GM12878 (cell line): ENCODE measurements around the gene BTG4. TPM values are rescaled to one million over a fixed set of nuclear protein-coding genes. Genes with fewer than 3 reads are reported as not detected.

ENCODE experiments used
- MLLT1 ChIP-seq: fragments of 450-650 bp; IDR thresholded peaks from 2 replicates; pipeline ENCODE4 v1.6.1; 2016; ENCODE audit warnings: mild to moderate bottlenecking
- NFXL1 ChIP-seq: fragments of 450-650 bp; IDR thresholded peaks from 2 replicates; pipeline ENCODE4 v1.6.1; 2017; ENCODE audit warnings: antibody characterized with exemption, mild to moderate bottlenecking, borderline replicate concordance
- POLR2AphosphoS5 ChIP-seq: IDR thresholded peaks from 2 replicates; pipeline ENCODE4 v1.6.1; 2011; ENCODE audit warnings: mild to moderate bottlenecking, low read length, inconsistent platforms
- ZNF207 ChIP-seq: fragments of 450-650 bp; IDR thresholded peaks from 2 replicates; pipeline ENCODE4 v1.6.1; 2014; ENCODE audit warnings: antibody characterized with exemption, mild to moderate bottlenecking, borderline replicate concordance
- ZNF687 ChIP-seq: fragments of 450-650 bp; IDR thresholded peaks from 2 replicates; pipeline ENCODE4 v1.6.1; 2017; ENCODE audit warnings: mild to moderate bottlenecking, moderate library complexity
- polyA plus RNA-seq, 11 experiments: library from polyadenylated mRNA; depleted of rRNA in 4 of 11; unstranded in 6 of 11; stranded (reverse) in 5 of 11; fragments of >200 nt; fragmentation: Nextera tagmentation in 4 of 11; fragmentation: Illumina TruSeq in 1 of 11; extraction: Ambion mirVana in 4 of 11; extraction: Trizol in 1 of 11; gene quantifications; 1 replicate in 1 of 11; 2 replicates in 10 of 11; pipeline versions ENCODE4 v1.2.1 to v1.2.3, GENCODE V29; 2011 to 2016; ENCODE audit warnings: inconsistent platforms in 2 of 11, missing spikeins in 2 of 11, low read depth in 1 of 11
- total RNA-seq, 4 experiments: library from RNA; depleted of rRNA in 3 of 4; stranded (reverse); fragments of >200 nt in 3 of 4; fragmentation: Illumina TruSeq in 1 of 4; extraction: Trizol in 1 of 4; gene quantifications; 2 replicates each; pipeline versions ENCODE4 v1.2.1 to v1.2.3, GENCODE V29; 2013 to 2021

Gene BTG4
- total and polyA plus RNA-seq, 10 of the 15 experiments (the other 5 are each of a cell fraction or from before 2014, with no cell fraction given), result 0.14 TPM; not detected in 9

- TF ChIP-seq ZNF687 (no peak), ZNF207 (no peak), POLR2AphosphoS5 (no peak), NFXL1 (no peak), MLLT1 (no peak)
Measured at GRCh38 chr11:111459506-111460270, 52.5 kb downstream of the BTG4 start (continued).
